ENCODE measurements around the gene PPM1B. TPM values are rescaled to one million over a fixed set of nuclear protein-coding genes. Genes with fewer than 3 reads are reported as not detected.

Gene PPM1B
- total RNA-seq, 1 donor from 2014 or later = 56.2 TPM

DNA sequence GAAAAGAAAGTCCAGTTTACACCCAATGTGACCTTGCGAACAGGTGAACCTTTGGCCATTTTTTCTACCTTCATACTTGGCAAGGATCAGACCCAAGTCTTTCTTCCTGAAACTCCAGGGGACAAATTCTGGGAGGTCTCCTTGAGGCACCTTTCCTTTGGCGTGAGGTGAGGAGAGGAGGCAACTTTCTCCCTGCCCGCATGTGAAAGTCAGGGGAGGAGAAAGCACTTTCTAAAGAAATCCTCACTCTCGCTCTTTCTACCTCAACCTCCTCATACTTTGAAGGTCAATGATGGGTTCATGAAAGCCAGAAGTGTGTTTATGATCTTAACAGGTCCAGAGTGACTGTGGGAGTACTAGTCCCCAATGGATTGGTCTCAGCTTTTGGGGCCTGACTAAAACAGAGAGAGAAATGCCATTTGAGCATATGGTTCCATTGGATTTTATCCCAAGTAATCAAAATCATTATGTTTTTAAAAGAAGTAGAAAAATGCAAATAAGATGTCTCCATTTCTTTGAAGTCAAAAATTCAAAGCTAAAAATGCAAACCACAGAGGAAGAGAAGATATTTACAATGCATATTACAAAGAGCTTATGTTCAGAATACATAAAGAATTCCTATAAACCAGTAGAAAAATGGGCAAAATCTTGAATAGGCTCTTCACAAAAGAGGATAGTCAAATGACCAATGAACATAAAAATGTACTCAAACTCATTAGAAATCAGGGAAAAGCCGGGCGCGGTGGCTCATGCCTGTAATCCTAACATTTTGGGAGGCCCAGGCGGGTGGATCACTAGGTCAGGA is 15.6 kb upstream of the PPM1B start:
- no peak for DNase-seq
- Histone ChIP-seq H3K4me3 (no peak overlapping the region), H3K4me1 (peaks cover 9% of the 10 kb centered on the region), H3K9me3 (replicated peaks) (no peaks in the 10 kb centered on the region), H3K27ac (replicated peaks) (no peak overlapping the region), H3K27me3 (ENCODE audit: low read depth) (peaks cover 15% of the 10 kb centered on the region), H3K36me3 (no peaks in the 10 kb centered on the region)
- no peak for TF ChIP-seq CTCF (IDR thresholded peaks at IDR 0.05; ENCODE audit: borderline replicate concordance)
- intact Hi-C loops (cut with micrococcal nuclease) = no loop called here

GRCh38 chr2:44155666-44156446 is 12.8 kb upstream of the PPM1B start:
- Histone ChIP-seq H3K4me3 (no peak overlapping the region), H3K36me3 (no peaks in the 10 kb centered on the region), H3K4me1 (peaks cover 9% of the 10 kb centered on the region), H3K27ac (replicated peaks) (no peak overlapping the region), H3K9me3 (replicated peaks) (no peaks in the 10 kb centered on the region), H3K27me3 (ENCODE audit: low read depth) (peaks cover 4% of the 10 kb centered on the region)
- no peak for TF ChIP-seq CTCF (IDR thresholded peaks at IDR 0.05; ENCODE audit: borderline replicate concordance)
- DNase-seq = no peak
- intact Hi-C loops (cut with micrococcal nuclease) = no loop called here

DNA sequence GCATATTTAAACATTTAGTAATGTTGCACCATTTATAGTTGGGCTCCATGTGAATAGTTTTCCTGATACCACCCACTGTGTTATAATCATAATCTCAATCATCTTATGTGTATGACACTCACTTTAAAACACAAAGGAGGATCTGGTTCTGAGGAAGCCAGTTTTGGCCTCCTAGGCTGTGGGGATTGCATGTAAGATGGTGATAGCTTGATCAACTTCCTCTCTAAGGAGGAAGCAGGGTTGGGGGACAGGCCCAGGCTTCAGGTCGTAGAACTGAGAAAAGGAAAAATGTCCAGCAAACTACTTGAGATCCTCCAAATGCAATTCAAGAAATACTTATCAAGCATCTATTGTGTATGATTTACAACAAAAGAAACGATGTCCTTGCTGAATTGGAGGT is 4.9 kb upstream of the PPM1B start:
- Histone ChIP-seq H3K36me3 (no peaks in the 10 kb centered on the region), H3K9me3 (replicated peaks) (peaks cover 7% of the 10 kb centered on the region), H3K27me3 (ENCODE audit: low read depth) (no peaks in the 10 kb centered on the region), H3K4me3 (no peak overlapping the region), H3K27ac (replicated peaks) (no peak overlapping the region), H3K4me1 (peaks cover 5% of the 10 kb centered on the region)
- intact Hi-C loops (cut with micrococcal nuclease) = no loop called here
- TF ChIP-seq CTCF (IDR thresholded peaks at IDR 0.05; ENCODE audit: borderline replicate concordance) = no peak
- DNase-seq = no peak

DNA sequence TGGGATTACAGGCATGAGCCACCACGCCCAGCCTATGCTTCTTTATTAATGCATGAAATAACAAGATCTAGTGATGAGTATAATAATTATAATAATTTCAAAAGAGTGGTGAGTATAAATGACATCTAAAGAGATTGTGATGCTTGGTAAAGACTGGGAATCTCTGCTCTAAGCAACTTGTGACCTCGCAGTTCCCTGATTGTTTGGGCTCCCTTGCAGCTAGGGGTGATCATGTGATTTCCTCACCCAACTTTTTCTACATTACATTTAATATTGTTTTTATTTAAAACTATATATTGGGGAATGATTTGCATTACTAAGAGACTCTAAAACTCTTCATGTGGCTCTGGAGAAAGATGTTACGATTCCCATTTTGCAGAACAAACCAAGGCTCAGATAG is 4.1 kb upstream of the PPM1B start:
- intact Hi-C loops (cut with micrococcal nuclease) = no loop called here
- no peak for DNase-seq
- Histone ChIP-seq H3K4me1 (peaks cover 14% of the 10 kb centered on the region), H3K27me3 (ENCODE audit: low read depth) (no peaks in the 10 kb centered on the region), H3K36me3 (no peaks in the 10 kb centered on the region), H3K27ac (replicated peaks) (no peak overlapping the region), H3K4me3 (no peak overlapping the region), H3K9me3 (replicated peaks) (peaks cover 7% of the 10 kb centered on the region)
- TF ChIP-seq CTCF (IDR thresholded peaks at IDR 0.05; ENCODE audit: borderline replicate concordance) = no peak

- no peak for TF ChIP-seq CTCF (IDR thresholded peaks at IDR 0.05; ENCODE audit: borderline replicate concordance)
- Histone ChIP-seq H3K4me3 (no peak overlapping the region), H3K27me3 (ENCODE audit: low read depth) (no peaks in the 10 kb centered on the region), H3K36me3 (no peaks in the 10 kb centered on the region), H3K9me3 (replicated peaks) (peaks cover 7% of the 10 kb centered on the region), H3K4me1 (peaks cover 28% of the 10 kb centered on the region), H3K27ac (replicated peaks) (no peak overlapping the region)
- DNase-seq = no peak
- intact Hi-C loops (cut with micrococcal nuclease) = no loop called here
These were observed 2.6 kb upstream of the PPM1B start for GRCh38 chr2:44166096-44166495.

All from left ventricle myocardium inferior (tissue), 1 donor.